GM23248 (cell line): Measurements from ENCODE around the gene PDCD1LG2. TPM values are rescaled to one million over a fixed set of nuclear protein-coding genes. Genes with fewer than 3 reads are reported as not detected.

Experiments used
- DNase-seq: peaks from one replicate; pipeline ENCODE4 v3.0.0-alpha.2; 2015
- H2AFZ ChIP-seq: fragments of 200-600 bp; sonication (generic); 2 replicates; pipeline ENCODE4 v1.6.1; 2016; ENCODE audit warnings: antibody characterized with exemption
- H3F3A ChIP-seq: fragments of 200-600 bp; sonication (generic); 2 replicates; pipeline ENCODE4 v1.6.1; 2016; ENCODE audit warnings: mild to moderate bottlenecking, antibody characterized with exemption, mixed run types; ENCODE audit not compliant: insufficient read depth
- H3K27ac ChIP-seq: fragments of 200-600 bp; sonication (generic); 2 replicates; pipeline ENCODE4 v1.5.1; 2016; ENCODE audit warnings: mild to moderate bottlenecking
- H3K27me3 ChIP-seq: fragments of 200-600 bp; sonication (generic); replicated peaks from 2 replicates; pipeline ENCODE4 v1.6.1; 2016; ENCODE audit warnings: mild to moderate bottlenecking; ENCODE audit not compliant: insufficient read depth
- H3K36me3 ChIP-seq: fragments of 200-600 bp; sonication (generic); 2 replicates; pipeline ENCODE4 v1.6.1; 2016; ENCODE audit warnings: low read depth, mild to moderate bottlenecking
- H3K4me1 ChIP-seq: fragments of 200-600 bp; sonication (generic); 2 replicates; pipeline ENCODE4 v1.6.1; 2016; ENCODE audit warnings: mild to moderate bottlenecking; ENCODE audit not compliant: insufficient read depth
- H3K4me2 ChIP-seq: fragments of 200-600 bp; sonication (generic); one replicate; pipeline ENCODE4 v1.6.1; 2016; ENCODE audit warnings: mild to moderate bottlenecking; ENCODE audit not compliant: unreplicated experiment
- H3K4me3 ChIP-seq: fragments of 200-600 bp; sonication (generic); 2 replicates; pipeline ENCODE4 v1.5.1; 2016; ENCODE audit warnings: mild to moderate bottlenecking
- H3K79me2 ChIP-seq: fragments of 200-600 bp; sonication (generic); 2 replicates; pipeline ENCODE4 v1.6.1; 2016; ENCODE audit warnings: mild to moderate bottlenecking; ENCODE audit not compliant: insufficient read depth
- H3K9ac ChIP-seq: fragments of 200-600 bp; sonication (generic); 2 replicates; pipeline ENCODE4 v1.6.1; 2016; ENCODE audit warnings: mild to moderate bottlenecking
- H3K9me2 ChIP-seq: fragments of 200-600 bp; sonication (generic); 2 replicates; pipeline ENCODE4 v1.6.1; 2016; ENCODE audit warnings: mixed run types, mild to moderate bottlenecking, moderate library complexity; ENCODE audit not compliant: insufficient read depth
- H3K9me3 ChIP-seq: fragments of 200-600 bp; sonication (generic); one replicate; pipeline ENCODE4 v1.6.1; 2017; ENCODE audit warnings: low read depth
- H4K20me1 ChIP-seq: fragments of 200-600 bp; sonication (generic); 2 replicates; pipeline ENCODE4 v1.6.0; 2016; ENCODE audit not compliant: insufficient read depth
- EZH2 ChIP-seq: fragments of 200-600 bp; sonication (generic); IDR thresholded peaks from 2 replicates; pipeline ENCODE4 v1.6.1; 2018; ENCODE audit warnings: antibody characterized with exemption, mild to moderate bottlenecking; ENCODE audit not compliant: insufficient read depth, poor library complexity, severe bottlenecking
- EZH2phosphoT487 ChIP-seq: fragments of 200-600 bp; sonication (generic); IDR thresholded peaks from 2 replicates; pipeline ENCODE4 v1.6.1; 2018; ENCODE audit warnings: antibody characterized with exemption, moderate library complexity, mild to moderate bottlenecking, low read depth; ENCODE audit not compliant: insufficient read depth
- WGBS, 2 experiments: methylation state at CpG; one replicate each; pipeline ENCODE4 v1.1.6; 2015 to 2017; ENCODE audit warnings: low lambda C conversion rate in 2 of 2, low coverage in 1 of 2; ENCODE audit errors: missing lambda C conversion rate in 2 of 2; 5-methylcytosine and 5-hydroxymethylcytosine counted together
- in situ Hi-C: fragments of 300-500 bp; cut with MboI; formaldehyde crosslinking; loops from 2 replicates; pipeline ENCODE4 v1.15.0; 2020
- polyA plus RNA-seq: library from polyadenylated mRNA; unstranded; fragments of >200 nt; fragmentation: Nextera tagmentation; extraction: Ambion mirVana; gene quantifications from 2 replicates; pipeline ENCODE4 v1.2.1, GENCODE V29; 2016
- total RNA-seq: library from RNA; depleted of rRNA; stranded (reverse); fragments of >200 nt; shearing (Covaris generic); gene quantifications from 2 replicates; pipeline ENCODE4 v1.2.3, GENCODE V29; 2014

Gene PDCD1LG2
- total and polyA plus RNA-seq, 2 experiments from 2014 or later: 31.7 to 34.7 TPM

- Histone ChIP-seq H2AFZ (no peak overlapping the region; the same call in 1 of the 2 replicates), H3K9ac (no peak overlapping the region), H3K4me1 (peaks cover 24% of the 10 kb centered on the region), H3K4me2 (no peak overlapping the region), H3K27me3 (no peaks in the 10 kb centered on the region), H3K36me3 (no peaks in the 10 kb centered on the region; the same call in 1 of the 2 replicates), H3K79me2 (no peaks in the 10 kb centered on the region), H3K9me2 (peaks cover 7% of the 10 kb centered on the region; the same call in 1 of the 2 replicates), H3K9me3 (no peaks in the 10 kb centered on the region), H3K27ac (no peak overlapping the region), H3F3A (peaks cover 10% of the 10 kb centered on the region), H4K20me1 (no peaks in the 10 kb centered on the region), H3K4me3 (no peak overlapping the region)
- WGBS, 2 experiments: 19 to 24% methylated on average over 7 of the region's 7 CpGs
- in situ Hi-C loops: no loop called here
- DNase-seq: no peak
- TF ChIP-seq EZH2 (no peak), EZH2phosphoT487 (no peak)
Observed at GRCh38 chr9:5557606-5558587, 47.6 kb downstream of the PDCD1LG2 start.

GRCh38 chr9:5559659-5560058, 49.3 kb downstream of the PDCD1LG2 start:
- H3K79me2 ChIP-seq: no peaks in the 10 kb centered on the region
- H3K9me3 ChIP-seq: no peaks in the 10 kb centered on the region
- H3K36me3 ChIP-seq: peaks cover 11% of the 10 kb centered on the region
- H3F3A ChIP-seq: peaks cover 25% of the 10 kb centered on the region
- peaks cover 32% of the 10 kb centered on the region for H3K4me1 ChIP-seq
- no peak overlapping the region for H3K4me3 ChIP-seq
- H2AFZ ChIP-seq: no peak overlapping the region
- no peaks in the 10 kb centered on the region for H3K27me3 ChIP-seq
- in situ Hi-C loops: no loop called here
- no peaks in the 10 kb centered on the region for H4K20me1 ChIP-seq
- no peak overlapping the region for H3K4me2 ChIP-seq
- WGBS, 2 experiments: 94 to 96% methylated on average over 2 of the region's 2 CpGs
- no peak for DNase-seq
- TF ChIP-seq EZH2phosphoT487 (no peak), EZH2 (no peak)
- peaks cover 7% of the 10 kb centered on the region; the same call in 1 of the 2 replicates for H3K9me2 ChIP-seq
- no peak overlapping the region for H3K9ac ChIP-seq
- no peak overlapping the region for H3K27ac ChIP-seq

GRCh38 chr9:5560443-5561100, 50.2 kb downstream of the PDCD1LG2 start:
- in situ Hi-C loops: no loop called here
- H3F3A ChIP-seq: peaks cover 28% of the 10 kb centered on the region
- no peak overlapping the region for H3K27ac ChIP-seq
- H3K36me3 ChIP-seq: peaks cover 19% of the 10 kb centered on the region
- no peaks in the 10 kb centered on the region for H4K20me1 ChIP-seq
- no peak for DNase-seq
- H3K9me2 ChIP-seq: peaks cover 5% of the 10 kb centered on the region; the same call in 1 of the 2 replicates
- H3K9me3 ChIP-seq: no peaks in the 10 kb centered on the region
- no peak overlapping the region for H2AFZ ChIP-seq
- no peak overlapping the region for H3K4me3 ChIP-seq
- no peaks in the 10 kb centered on the region for H3K27me3 ChIP-seq
- TF ChIP-seq EZH2 (no peak), EZH2phosphoT487 (no peak)
- no peaks in the 10 kb centered on the region for H3K79me2 ChIP-seq
- peaks cover 28% of the 10 kb centered on the region for H3K4me1 ChIP-seq
- WGBS, 2 experiments: 95 to 98% methylated on average over 4 of the region's 4 CpGs
- H3K4me2 ChIP-seq: no peak overlapping the region
- no peak overlapping the region for H3K9ac ChIP-seq

GRCh38 chr9:5561828-5562488, 51.6 kb downstream of the PDCD1LG2 start:
- 96% methylated on average over 1 of the region's 1 CpG for WGBS, 2 experiments
- Histone ChIP-seq H3F3A (peaks cover 28% of the 10 kb centered on the region), H3K4me3 (no peak overlapping the region), H3K9me3 (no peaks in the 10 kb centered on the region), H3K9ac (no peak overlapping the region), H3K79me2 (no peaks in the 10 kb centered on the region), H2AFZ (no peak overlapping the region), H4K20me1 (no peaks in the 10 kb centered on the region), H3K27ac (no peak overlapping the region), H3K4me1 (peaks cover 28% of the 10 kb centered on the region), H3K4me2 (no peak overlapping the region), H3K9me2 (no peaks in the 10 kb centered on the region), H3K36me3 (peaks cover 19% of the 10 kb centered on the region), H3K27me3 (no peaks in the 10 kb centered on the region)
- in situ Hi-C loops: no loop called here
- TF ChIP-seq EZH2phosphoT487: no peak
- TF ChIP-seq EZH2: no peak
- no peak for DNase-seq
